Right lobe of liver (tissue), 4 donors: ENCODE results near the gene IBA57.

ENCODE experiments used
- CTCF ChIP-seq, 4 donors: fragments of 200-600 bp in 3 of 4; fragments of 450-650 bp in 1 of 4; IDR thresholded peaks; one replicate each; pipeline versions ENCODE4 v1.5.1 to v1.8.0; 2016 to 2022; ENCODE audit warnings: antibody characterized with exemption in 4 of 4, mild to moderate bottlenecking in 2 of 4
- POLR2A ChIP-seq: fragments of 450-650 bp; IDR thresholded peaks from one replicate; pipeline ENCODE4 v1.6.1; 2017; ENCODE audit warnings: antibody characterized with exemption, mild to moderate bottlenecking
- donor health status: DM: no; HTN: no; CAD: no.
- donor health status: DM: no; HTN: no; CAD: no.
- donor health status: DM: no; HTN: yes; CAD: no.

- TF ChIP-seq CTCF (IDR thresholded peaks at IDR 0.05) = no peak
- TF ChIP-seq POLR2A = no peak
Observed at GRCh38 chr1:228218513-228219244, 53.1 kb downstream of the IBA57 start.
